ENCODE measurements around the gene ERCC6L2. TPM values are rescaled to one million over a fixed set of nuclear protein-coding genes. Genes with fewer than 3 reads are reported as not detected.

Gene ERCC6L2
- total and polyA plus RNA-seq, 2 donors (not counting 1 experiment from before 2014, with no cell fraction given) = 10.1 to 52.0 TPM

DNA sequence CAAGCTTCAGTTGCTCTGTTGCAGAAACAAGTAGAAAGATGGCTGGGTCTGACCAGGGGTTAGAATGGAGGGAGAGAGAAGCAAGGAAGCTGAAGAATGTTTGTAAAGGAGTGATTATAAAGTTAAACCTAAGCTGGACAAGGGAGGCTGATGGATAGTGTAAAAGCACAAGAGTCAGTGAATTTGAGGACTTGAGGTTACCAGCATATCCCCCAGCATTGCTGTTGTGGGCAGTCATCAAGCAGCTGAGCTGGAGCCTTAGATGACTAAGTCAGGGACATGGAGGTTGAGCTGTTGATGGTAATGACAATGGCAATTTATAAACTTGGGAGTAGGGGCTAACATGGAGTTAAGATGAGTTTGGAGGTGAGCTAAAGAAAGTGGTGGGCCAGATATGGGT, 131.5 kb downstream of the ERCC6L2 start:
- Mint-ChIP-seq H3K4me1 (no peaks in the 10 kb centered on the region), H3K4me3 (no peak overlapping the region), H3K9me3 (ENCODE audit: insufficient read depth) (peaks cover 5% of the 10 kb centered on the region), H3K27me3 (no peaks in the 10 kb centered on the region), H3K27ac (no peak overlapping the region)
- Histone ChIP-seq H3K4me1 (ENCODE audit: control insufficient read depth in 2 of 2, insufficient read depth in 2 of 2, low read length in 2 of 2) (no peaks in the 10 kb centered on the region), H3K27ac (ENCODE audit: low read length in 2 of 2) (no peak overlapping the region), H3K36me3 (replicated peaks in 1 of 2; ENCODE audit: control extremely low read depth in 1 of 2, control insufficient read depth in 1 of 2, extremely low read depth in 1 of 2, insufficient read depth in 2 of 2, low read length in 1 of 2) (peaks cover 7 to 39% of the 10 kb centered on the region in 2 experiments), H3K79me2 (ENCODE audit: control insufficient read depth, insufficient read depth, low read length) (no peaks in the 10 kb centered on the region), H2AFZ (ENCODE audit: insufficient read depth, low read depth, low read length, poor library complexity, severe bottlenecking) (no peak overlapping the region), H3K4me2 (replicated peaks; ENCODE audit: low read depth, low read length, poor library complexity, severe bottlenecking) (no peak overlapping the region), H3K4me3 (ENCODE audit: control extremely low read depth in 1 of 5, extremely low read depth in 1 of 5, insufficient read depth in 1 of 5, low read depth in 2 of 5, low read length in 4 of 5) (no peak overlapping the region), H3K9me3 (ENCODE audit: control extremely low read depth in 1 of 3, control insufficient read depth in 2 of 3, insufficient read depth in 1 of 3, low read length in 2 of 3) (peaks cover 0 to 6% (median 3%) of the 10 kb centered on the region in 3 donors), H3K27me3 (replicated peaks in 1 of 4; ENCODE audit: control extremely low read depth in 1 of 4, control insufficient read depth in 3 of 4, insufficient read depth in 4 of 4, low read length in 3 of 4) (no peaks in the 10 kb centered on the region), H4K20me1 (ENCODE audit: control insufficient read depth, insufficient read depth, low read length, poor library complexity, severe bottlenecking) (no peaks in the 10 kb centered on the region), H3K9ac (ENCODE audit: low read length) (no peak overlapping the region)
- DNase-seq (no peak), ATAC-seq (ENCODE audit: low read depth) (no peak)
- TF ChIP-seq CTCF (IDR thresholded peaks at IDR 0.05) (no peak), EZH2 (IDR thresholded peaks at IDR 0.05; ENCODE audit: borderline replicate concordance, insufficient read depth, low read depth, low read length, poor library complexity, severe bottlenecking) (no peak)
- ChIA-PET POLR2A (no interaction called here), CTCF (interaction anchor here (1.1 kb wide), 1 partner anchor 12 kb away, joined by 3 read pairs; no protein-coding TSS in a partner anchor)
- intact Hi-C loops (cut with micrococcal nuclease) = no loop called here

DNA sequence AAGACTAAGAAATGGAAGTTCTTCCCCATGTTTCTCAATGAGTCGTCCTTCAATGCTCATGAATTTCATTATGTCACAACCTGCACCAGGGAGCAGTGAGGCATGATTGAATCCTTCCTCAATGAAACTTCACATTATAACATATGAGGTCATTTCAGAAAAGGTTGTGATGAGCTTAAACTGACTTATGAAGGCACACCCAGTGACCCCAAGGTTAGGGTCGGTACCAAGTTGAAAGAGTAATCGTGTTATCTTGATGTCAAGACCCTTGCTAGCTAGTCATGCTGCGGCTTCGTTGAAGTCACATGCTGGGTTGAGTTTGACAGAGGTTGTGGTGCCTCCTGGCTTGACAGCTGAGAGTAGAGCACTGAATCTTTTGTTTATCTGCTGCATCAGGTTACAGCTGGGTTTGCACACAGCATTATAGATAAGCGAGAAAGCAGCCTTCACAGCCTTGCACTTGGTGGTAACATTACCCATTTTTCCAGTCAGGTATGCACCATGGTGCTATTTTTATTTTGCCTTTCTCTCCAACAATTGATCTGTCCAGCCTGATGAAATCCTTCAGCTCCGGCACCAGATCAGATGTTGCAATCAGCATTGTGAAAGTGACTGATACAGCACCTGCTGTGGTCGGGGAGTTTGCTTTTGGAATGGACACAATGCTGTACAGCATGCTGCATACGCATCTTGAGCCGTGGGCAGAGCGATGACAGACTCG, 133.2 kb downstream of the ERCC6L2 start:
- Histone ChIP-seq H3K4me1 (ENCODE audit: control insufficient read depth in 2 of 2, insufficient read depth in 2 of 2, low read length in 2 of 2) (no peaks in the 10 kb centered on the region), H2AFZ (ENCODE audit: insufficient read depth, low read depth, low read length, poor library complexity, severe bottlenecking) (no peak overlapping the region), H3K36me3 (replicated peaks in 1 of 2; ENCODE audit: control extremely low read depth in 1 of 2, control insufficient read depth in 1 of 2, extremely low read depth in 1 of 2, insufficient read depth in 2 of 2, low read length in 1 of 2) (peaks cover 7 to 39% of the 10 kb centered on the region in 2 experiments), H3K4me2 (replicated peaks; ENCODE audit: low read depth, low read length, poor library complexity, severe bottlenecking) (no peak overlapping the region), H3K27me3 (replicated peaks in 1 of 4; ENCODE audit: control extremely low read depth in 1 of 4, control insufficient read depth in 3 of 4, insufficient read depth in 4 of 4, low read length in 3 of 4) (no peaks in the 10 kb centered on the region), H3K9me3 (ENCODE audit: control extremely low read depth in 1 of 3, control insufficient read depth in 2 of 3, insufficient read depth in 1 of 3, low read length in 2 of 3) (no peaks in the 10 kb centered on the region), H3K27ac (ENCODE audit: low read length in 2 of 2) (no peak overlapping the region), H3K4me3 (ENCODE audit: control extremely low read depth in 1 of 5, extremely low read depth in 1 of 5, insufficient read depth in 1 of 5, low read depth in 2 of 5, low read length in 4 of 5) (no peak overlapping the region), H4K20me1 (ENCODE audit: control insufficient read depth, insufficient read depth, low read length, poor library complexity, severe bottlenecking) (no peaks in the 10 kb centered on the region), H3K79me2 (ENCODE audit: control insufficient read depth, insufficient read depth, low read length) (no peaks in the 10 kb centered on the region), H3K9ac (ENCODE audit: low read length) (no peak overlapping the region)
- Mint-ChIP-seq H3K27me3 (no peaks in the 10 kb centered on the region), H3K4me3 (no peak overlapping the region), H3K27ac (no peak overlapping the region), H3K4me1 (no peaks in the 10 kb centered on the region), H3K9me3 (ENCODE audit: insufficient read depth) (peaks cover 3% of the 10 kb centered on the region)
- no peak for ATAC-seq (ENCODE audit: low read depth)
- POLR2A ChIA-PET = no interaction called here
- intact Hi-C loops (cut with micrococcal nuclease) = no loop called here
- 83% methylated on average over 11 of the region's 12 CpGs for WGBS (ENCODE audit: insufficient coverage)
- no peak for TF ChIP-seq EZH2 (IDR thresholded peaks at IDR 0.05; ENCODE audit: borderline replicate concordance, insufficient read depth, low read depth, low read length, poor library complexity, severe bottlenecking)
- TF ChIP-seq CTCF (IDR thresholded peaks at IDR 0.05) = no peak
- DNase-seq = no peak
- CTCF ChIA-PET = no interaction called here

All from B cell (primary cell).